ENCODE results near the gene CIP2A.

GRCh38 chr3:108527817-108528216, 61.4 kb downstream of the CIP2A start:
- TF ChIP-seq CTCF (IDR thresholded peaks at IDR 0.05) (no peak), POLR2A (IDR thresholded peaks at IDR 0.05) (no peak), EP300 (IDR thresholded peaks at IDR 0.05) (no peak)
